Adipose tissue (tissue), 3 donors: Measurements from ENCODE around the gene TK2. TPM values are rescaled to one million over a fixed set of nuclear protein-coding genes. Genes with fewer than 3 reads are reported as not detected.
"Not testable (repeated sequence)": the region's sequence is repeated elsewhere in the genome, so short reads cannot be mapped to it uniquely, and the experiment has no call there.

Experiments
- H3K27ac ChIP-seq: one replicate; pipeline ENCODE4 v1.5.1; 2013; ENCODE audit warnings: low read depth, low read length
- whole genome bisulfite sequencing, 3 donors: extraction: QIAGEN DNeasy Blood & Tissue Kit; methylation state at CpG; one replicate each; pipeline ENCODE4 v1.1.7; 2013; 5-methylcytosine and 5-hydroxymethylcytosine counted together
- polyA plus RNA-seq, 3 donors: library from polyadenylated mRNA; stranded (reverse); fragments of 200-250 nt; gene quantifications; one replicate each; pipeline ENCODE4 v1.2.3, GENCODE V29; 2013
- donor health status: healthy with polysubstance abuse.
- donor health status: Bipolar disorder and iron deficiency.
- donor health status: healthy.

Gene TK2
- polyA plus RNA-seq, 3 donors: 15.7 to 38.8 (median 37.2) TPM

DNA sequence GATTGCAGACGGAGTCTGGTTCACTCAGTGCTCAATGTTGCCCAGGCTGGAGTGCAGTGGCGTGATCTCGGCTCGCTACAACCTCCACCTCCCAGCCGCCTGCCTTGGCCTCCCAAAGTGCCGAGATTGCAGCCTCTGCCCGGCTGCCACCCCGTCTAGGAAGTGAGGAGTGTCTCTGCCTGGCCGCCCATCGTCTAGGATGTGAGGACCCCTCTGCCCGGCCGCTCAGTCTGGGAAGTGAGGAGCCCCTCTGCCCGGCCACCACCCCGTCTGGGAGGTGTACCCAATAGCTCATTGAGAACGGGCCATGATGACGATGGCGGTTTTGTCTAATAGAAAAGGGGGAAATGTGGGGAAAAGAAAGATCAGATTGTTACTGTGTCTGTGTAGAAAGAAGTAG, 35.5 kb downstream of the TK2 start:
- 97 to 98% (median 97%) methylated on average over 9 to 11 of the region's 17 CpGs for WGBS, 3 donors
- H3K27ac ChIP-seq: not testable (repeated sequence)

- 78 to 81% (median 81%) methylated on average over 8 of the region's 8 CpGs for WGBS, 3 donors
- no peak overlapping the region for H3K27ac ChIP-seq
Measured at GRCh38 chr16:66513111-66513723, 36.7 kb downstream of the TK2 start.

GRCh38 chr16:66512272-66513110, 37.4 kb downstream of the TK2 start:
- 78 to 85% (median 80%) methylated on average over 15 of the region's 15 CpGs for WGBS, 3 donors
- H3K27ac ChIP-seq: peak overlapping the region; percentile 69

- H3K27ac ChIP-seq: peak overlapping the region; percentile 69
- 48 to 58% (median 57%) methylated on average over 13 of the region's 13 CpGs for WGBS, 3 donors
Measured at GRCh38 chr16:66511602-66512271, 38.2 kb downstream of the TK2 start.

DNA sequence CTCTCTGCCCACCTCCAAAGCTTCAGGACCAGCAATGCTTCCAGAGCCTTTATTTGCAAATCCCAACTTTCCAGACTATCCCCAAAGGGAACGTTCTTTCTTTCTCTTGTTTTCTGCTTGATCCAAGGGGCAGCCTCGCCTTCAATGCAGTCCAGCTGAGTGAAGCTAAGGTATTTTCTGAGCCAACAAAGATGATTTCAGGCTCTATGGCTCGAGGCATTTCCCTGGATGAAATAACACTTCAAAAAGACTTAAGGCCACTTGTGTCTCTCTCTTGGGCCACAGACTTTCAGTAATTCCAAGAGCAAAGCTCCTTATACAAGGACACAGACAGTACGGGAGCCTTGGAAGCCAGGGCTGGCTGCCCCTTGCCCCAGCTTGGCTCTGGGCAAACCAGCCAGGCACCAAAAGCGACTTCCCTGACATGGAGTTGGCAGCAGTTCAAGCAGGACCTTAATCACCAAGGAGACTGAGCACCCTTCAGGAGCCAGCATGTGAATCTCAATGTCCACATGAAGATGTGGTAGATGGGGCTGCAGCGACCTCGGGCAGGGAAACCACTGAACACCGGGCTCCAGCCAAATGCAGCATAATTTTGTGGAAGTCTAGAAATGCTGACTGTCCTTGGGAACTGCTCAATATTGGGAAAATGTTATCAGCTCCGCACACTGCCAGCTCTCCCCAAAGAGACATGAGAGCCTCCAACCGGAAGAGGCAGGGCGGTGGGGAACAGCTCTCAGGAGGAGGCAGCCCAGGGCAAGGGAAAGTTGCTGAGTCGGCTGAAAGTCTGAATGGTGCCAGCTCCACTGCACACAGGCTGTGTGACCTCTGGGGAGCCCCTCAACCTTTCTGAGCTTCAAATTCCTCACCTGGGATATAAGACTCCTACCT, 39.0 kb downstream of the TK2 start:
- H3K27ac ChIP-seq: peak overlapping the region; percentile 69
- 38 to 58% (median 48%) methylated on average over 12 of the region's 12 CpGs for WGBS, 3 donors

DNA sequence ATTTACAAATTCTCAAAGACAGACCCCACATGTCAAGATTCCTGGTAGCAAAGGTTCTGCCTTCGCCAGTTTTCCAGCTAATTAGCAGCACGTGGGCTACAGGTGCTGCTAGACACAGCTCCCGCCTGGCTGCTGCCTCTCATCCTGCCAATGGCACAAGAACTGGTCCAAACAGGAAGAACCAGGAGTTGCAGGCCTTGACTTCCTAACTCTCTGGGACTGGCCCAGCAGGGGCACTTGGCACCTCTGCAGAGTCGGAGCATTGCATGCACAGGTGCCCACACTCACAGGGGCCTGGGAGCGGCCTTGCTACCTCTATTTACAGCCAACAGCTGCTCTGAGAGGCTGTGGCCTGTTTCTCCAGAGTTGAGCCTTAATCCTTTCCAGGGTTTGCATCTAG, 39.6 kb downstream of the TK2 start:
- 47 to 97% (median 92%) methylated on average over 5 of the region's 5 CpGs for WGBS, 3 donors
- H3K27ac ChIP-seq: no peak overlapping the region

GRCh38 chr16:66509576-66509975, 40.3 kb downstream of the TK2 start:
- H3K27ac ChIP-seq: no peak overlapping the region
- 94 to 95% (median 95%) methylated on average over 5 of the region's 5 CpGs for WGBS, 3 donors

DNA sequence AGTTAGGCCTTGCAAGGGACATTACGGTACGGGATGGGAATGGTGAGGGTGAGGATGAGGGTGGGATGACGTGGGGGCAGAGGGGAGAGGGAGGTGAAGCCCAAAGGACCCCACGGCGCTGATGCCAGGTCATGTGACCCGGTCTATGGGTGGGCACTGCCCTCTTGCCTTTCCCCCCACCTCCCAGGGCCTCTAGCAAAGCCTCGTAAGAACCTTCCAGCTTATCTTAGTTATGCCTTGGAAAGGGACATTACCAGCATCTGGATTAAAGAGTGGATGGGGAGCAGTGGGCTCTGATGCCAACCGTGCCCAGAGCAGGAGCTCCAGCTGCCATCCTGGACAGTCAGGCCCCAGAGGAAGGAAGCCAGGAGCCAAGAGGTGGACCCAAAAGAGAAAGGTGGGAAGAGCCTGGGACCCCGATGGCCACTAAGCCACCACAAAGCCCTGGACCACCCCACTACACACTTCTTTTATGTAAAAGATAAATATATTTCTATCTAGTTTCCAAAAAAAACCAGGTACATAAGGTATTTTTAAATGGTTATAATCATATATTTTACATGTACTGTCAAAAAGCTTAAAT, 40.9 kb downstream of the TK2 start:
- no peak overlapping the region for H3K27ac ChIP-seq
- 91 to 98% (median 94%) methylated on average over 9 of the region's 9 CpGs for WGBS, 3 donors

GRCh38 chr16:66508248-66508913, 41.5 kb downstream of the TK2 start:
- H3K27ac ChIP-seq: no peak overlapping the region
- 72 to 76% (median 76%) methylated on average over 7 of the region's 7 CpGs for WGBS, 3 donors

- WGBS, 3 donors: 75 to 87% (median 86%) methylated on average over 4 of the region's 4 CpGs
- no peak overlapping the region for H3K27ac ChIP-seq
Measured at GRCh38 chr16:66507731-66508239, 42.1 kb downstream of the TK2 start.

DNA sequence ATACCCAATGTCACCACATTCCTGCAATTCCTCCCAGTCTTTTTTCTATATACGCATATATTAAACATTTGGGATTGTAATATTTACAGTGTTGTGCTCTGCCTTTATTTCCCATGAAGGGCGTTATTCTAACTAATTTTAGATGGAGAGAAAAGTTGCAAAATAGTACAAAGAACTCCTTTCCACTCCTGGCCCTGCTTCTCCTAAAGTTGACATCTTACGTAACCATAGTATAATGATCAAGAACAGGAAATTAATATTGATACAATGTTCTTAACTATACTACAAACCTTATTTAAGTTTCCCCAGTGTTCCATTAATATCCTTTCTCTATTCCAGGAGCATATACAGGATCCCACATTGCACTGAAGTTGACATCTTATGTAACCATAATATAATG, 46.3 kb downstream of the TK2 start:
- no peak overlapping the region for H3K27ac ChIP-seq
- 74 to 89% (median 79%) methylated on average over 3 of the region's 3 CpGs for WGBS, 3 donors

DNA sequence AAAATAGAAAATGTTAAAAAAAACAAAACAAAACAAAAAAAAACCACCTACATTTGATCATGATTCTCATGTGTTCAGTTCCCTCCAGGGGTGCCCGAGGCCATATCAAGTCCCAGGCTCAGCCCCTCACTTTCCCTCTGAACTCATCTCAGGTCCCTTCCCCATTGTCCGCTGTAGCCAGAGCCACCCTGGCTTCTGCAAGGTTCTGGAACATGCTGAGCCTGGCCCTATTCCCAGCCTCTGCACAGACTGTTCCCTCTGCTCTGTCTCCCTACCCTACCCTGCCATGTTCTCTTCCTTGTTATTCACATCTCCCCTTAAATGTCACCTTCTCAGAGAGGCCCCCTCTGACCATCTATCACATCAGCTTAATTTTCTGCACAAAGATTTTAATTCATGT, 46.9 kb downstream of the TK2 start:
- 67 to 91% (median 75%) methylated on average over 2 of the region's 2 CpGs for WGBS, 3 donors
- no peak overlapping the region for H3K27ac ChIP-seq

GRCh38 chr16:66502020-66502913, 47.7 kb downstream of the TK2 start:
- 63 to 86% (median 64%) methylated on average over 12 of the region's 12 CpGs for WGBS, 3 donors
- no peak overlapping the region for H3K27ac ChIP-seq

DNA sequence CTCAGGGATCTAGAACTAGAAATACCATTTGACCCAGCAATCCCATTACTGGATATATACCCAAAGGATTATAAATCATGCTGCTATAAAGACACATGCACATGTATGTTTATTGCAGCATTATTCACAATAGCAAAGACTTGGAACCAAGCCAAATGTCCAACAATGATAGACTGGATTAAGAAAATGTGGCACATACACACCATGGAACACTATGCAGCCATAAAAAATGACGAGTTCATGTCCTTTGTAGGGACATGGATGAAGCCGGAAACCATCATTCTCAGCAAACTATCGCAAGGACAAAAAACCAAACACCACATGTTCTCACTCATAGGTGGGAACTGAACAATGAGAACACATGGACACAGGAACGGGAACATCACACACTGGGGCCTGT, 48.4 kb downstream of the TK2 start:
- WGBS, 3 donors: 91 to 98% (median 98%) methylated on average over 4 of the region's 4 CpGs
- not testable (repeated sequence) for H3K27ac ChIP-seq

GRCh38 chr16:66497921-66498320, 52.0 kb downstream of the TK2 start:
- 89 to 95% (median 92%) methylated on average over 1 of the region's 2 CpGs for WGBS, 3 donors
- not testable (repeated sequence) for H3K27ac ChIP-seq

GRCh38 chr16:66496226-66496625, 53.7 kb downstream of the TK2 start:
- 94 to 100% (median 98%) methylated on average over 6 to 8 of the region's 10 CpGs for WGBS, 3 donors

More at GRCh38 chr16:66496226-66496625, 53.7 kb downstream of the TK2 start:
- not testable (repeated sequence) for H3K27ac ChIP-seq
